ENCODE results near the gene EXOC7. TPM values are rescaled to one million over a fixed set of nuclear protein-coding genes. Genes with fewer than 3 reads are reported as not detected.

EXOC7 gene
- total and polyA plus RNA-seq, 3 experiments from 2014 or later = 69.3 to 109 (median 105) TPM

- peaks cover 56% of the 10 kb centered on the region for H3K36me3 ChIP-seq (ENCODE audit: insufficient read depth, low read length)
- Mint-ChIP-seq H3K27me3 (no peaks in the 10 kb centered on the region), H3K4me1 (peaks cover 7 to 33% (median 23%) of the 10 kb centered on the region in 3 donors), H3K4me3 (no peak overlapping the region), H3K9me3 (no peaks in the 10 kb centered on the region), H3K27ac (peak overlapping the region in 1 of 8 donors; percentile 4), H3K36me3 (peaks cover 16 to 83% (median 25%) of the 10 kb centered on the region in 3 donors)
- H3K4me3 ChIP-seq (ENCODE audit: low read length) = no peak overlapping the region
- ChIA-PET CTCF (interaction anchor here (1.4 kb wide), 1 partner anchor 57 kb away, joined by 4 read pairs; no protein-coding TSS in a partner anchor), POLR2A (no interaction called here)
- no peak for DNase-seq
- no peaks in the 10 kb centered on the region for H3K27me3 ChIP-seq (ENCODE audit: insufficient read depth, low read length, poor library complexity, severe bottlenecking)
- H3K27ac ChIP-seq (ENCODE audit: low read depth, low read length) = no peak overlapping the region
- H3K9me3 ChIP-seq (ENCODE audit: low read length) = no peaks in the 10 kb centered on the region
- H3K4me1 ChIP-seq (ENCODE audit: insufficient read depth, low read length) = no peaks in the 10 kb centered on the region
These were observed 52.0 kb downstream of the EXOC7 start for GRCh38 chr17:76051561-76051960.

- Mint-ChIP-seq H3K36me3 (peaks cover 14 to 83% (median 21%) of the 10 kb centered on the region in 3 donors), H3K4me1 (peaks cover 7 to 33% (median 23%) of the 10 kb centered on the region in 3 donors), H3K27ac (peak overlapping the region in 3 of 8 donors; percentile 14 to 87 (median 42)), H3K27me3 (no peaks in the 10 kb centered on the region), H3K9me3 (no peaks in the 10 kb centered on the region), H3K4me3 (no peak overlapping the region)
- ChIA-PET CTCF (interaction anchor here (1.1 to 1.4 kb wide), 2 partner anchors 37 to 57 kb away, joined by 3 to 4 read pairs; no protein-coding TSS in a partner anchor), POLR2A (no interaction called here)
- no peak for DNase-seq
- Histone ChIP-seq H3K36me3 (ENCODE audit: insufficient read depth, low read length) (peaks cover 55% of the 10 kb centered on the region), H3K4me1 (ENCODE audit: insufficient read depth, low read length) (no peaks in the 10 kb centered on the region), H3K27ac (ENCODE audit: low read depth, low read length) (no peak overlapping the region), H3K4me3 (ENCODE audit: low read length) (no peak overlapping the region), H3K9me3 (ENCODE audit: low read length) (no peaks in the 10 kb centered on the region), H3K27me3 (ENCODE audit: insufficient read depth, low read length, poor library complexity, severe bottlenecking) (no peaks in the 10 kb centered on the region)
These were observed 52.8 kb downstream of the EXOC7 start for GRCh38 chr17:76050538-76051467.

- no peaks in the 10 kb centered on the region for H3K9me3 Mint-ChIP-seq
- H3K9me3 ChIP-seq (ENCODE audit: low read length) = no peaks in the 10 kb centered on the region
- H3K4me1 Mint-ChIP-seq = peaks cover 7 to 33% (median 23%) of the 10 kb centered on the region in 3 donors
- CTCF ChIA-PET = interaction anchor here (1.1 to 1.4 kb wide), 3 partner anchors 14 to 58 kb away, joined by 3 to 6 read pairs (median 4); no protein-coding TSS in a partner anchor
- no peaks in the 10 kb centered on the region for H3K4me1 ChIP-seq (ENCODE audit: insufficient read depth, low read length)
- H3K27me3 Mint-ChIP-seq = no peaks in the 10 kb centered on the region
- no peak for DNase-seq
- peaks cover 63% of the 10 kb centered on the region for H3K36me3 ChIP-seq (ENCODE audit: insufficient read depth, low read length)
- no peak overlapping the region for H3K27ac ChIP-seq (ENCODE audit: low read depth, low read length)
- POLR2A ChIA-PET = no interaction called here
- no peak overlapping the region for H3K4me3 Mint-ChIP-seq
- peaks cover 19 to 86% (median 25%) of the 10 kb centered on the region in 3 donors for H3K36me3 Mint-ChIP-seq
- peak overlapping the region in 3 of 8 donors; percentile 42 to 80 (median 46) for H3K27ac Mint-ChIP-seq
- H3K4me3 ChIP-seq (ENCODE audit: low read length) = no peak overlapping the region
- no peaks in the 10 kb centered on the region for H3K27me3 ChIP-seq (ENCODE audit: insufficient read depth, low read length, poor library complexity, severe bottlenecking)
These were observed 53.6 kb downstream of the EXOC7 start for GRCh38 chr17:76049836-76050537.

GRCh38 chr17:76049239-76049638 is 54.3 kb downstream of the EXOC7 start:
- no peaks in the 10 kb centered on the region for H3K27me3 ChIP-seq (ENCODE audit: insufficient read depth, low read length, poor library complexity, severe bottlenecking)
- no peaks in the 10 kb centered on the region for H3K4me1 ChIP-seq (ENCODE audit: insufficient read depth, low read length)
- no peak overlapping the region for H3K4me3 ChIP-seq (ENCODE audit: low read length)
- POLR2A ChIA-PET = interaction anchor here (0.6 kb wide), 1 partner anchor 69 kb away, joined by 3 read pairs; no protein-coding TSS in a partner anchor
- Mint-ChIP-seq H3K4me3 (no peak overlapping the region), H3K27me3 (no peaks in the 10 kb centered on the region), H3K4me1 (peaks cover 7 to 33% (median 23%) of the 10 kb centered on the region in 3 donors), H3K27ac (peak overlapping the region in 7 of 8 donors; percentile 7 to 89 (median 75)), H3K9me3 (no peaks in the 10 kb centered on the region), H3K36me3 (peaks cover 19 to 90% (median 25%) of the 10 kb centered on the region in 3 donors)
- DNase-seq = no peak
- CTCF ChIA-PET = interaction anchor here (1.0 to 1.2 kb wide), 2 partner anchors 15 to 249 kb away, joined by 3 to 6 read pairs; no protein-coding TSS in a partner anchor
- H3K36me3 ChIP-seq (ENCODE audit: insufficient read depth, low read length) = peaks cover 70% of the 10 kb centered on the region
- no peaks in the 10 kb centered on the region for H3K9me3 ChIP-seq (ENCODE audit: low read length)
- no peak overlapping the region for H3K27ac ChIP-seq (ENCODE audit: low read depth, low read length)

- no peak overlapping the region for H3K27ac ChIP-seq (ENCODE audit: low read depth, low read length)
- peak in 2 of 5 donors; percentile 6 to 38 for DNase-seq
- no peaks in the 10 kb centered on the region for H3K4me1 ChIP-seq (ENCODE audit: insufficient read depth, low read length)
- POLR2A ChIA-PET = interaction anchor here (0.6 kb wide), 1 partner anchor 68 kb away, joined by 3 read pairs; no protein-coding TSS in a partner anchor
- peaks cover 71% of the 10 kb centered on the region for H3K36me3 ChIP-seq (ENCODE audit: insufficient read depth, low read length)
- Mint-ChIP-seq H3K27me3 (no peaks in the 10 kb centered on the region), H3K4me3 (no peak overlapping the region), H3K9me3 (no peaks in the 10 kb centered on the region), H3K27ac (peak overlapping the region in 5 of 8 donors; percentile 60 to 87 (median 78)), H3K36me3 (peaks cover 19 to 90% (median 29%) of the 10 kb centered on the region in 3 donors), H3K4me1 (peaks cover 7 to 29% (median 23%) of the 10 kb centered on the region in 3 donors)
- no peak overlapping the region for H3K4me3 ChIP-seq (ENCODE audit: low read length)
- H3K9me3 ChIP-seq (ENCODE audit: low read length) = no peaks in the 10 kb centered on the region
- CTCF ChIA-PET = interaction anchor here (1.0 to 1.2 kb wide), 2 partner anchors 16 to 250 kb away, joined by 3 to 6 read pairs; no protein-coding TSS in a partner anchor
- H3K27me3 ChIP-seq (ENCODE audit: insufficient read depth, low read length, poor library complexity, severe bottlenecking) = no peaks in the 10 kb centered on the region
These were observed 54.9 kb downstream of the EXOC7 start for GRCh38 chr17:76048711-76049110.

- H3K36me3 Mint-ChIP-seq = peaks cover 19 to 90% (median 26%) of the 10 kb centered on the region in 3 donors
- Histone ChIP-seq H3K4me3 (ENCODE audit: low read length) (no peak overlapping the region), H3K27ac (ENCODE audit: low read depth, low read length) (no peak overlapping the region), H3K9me3 (ENCODE audit: low read length) (no peaks in the 10 kb centered on the region), H3K4me1 (ENCODE audit: insufficient read depth, low read length) (no peaks in the 10 kb centered on the region), H3K27me3 (ENCODE audit: insufficient read depth, low read length, poor library complexity, severe bottlenecking) (no peaks in the 10 kb centered on the region), H3K36me3 (ENCODE audit: insufficient read depth, low read length) (peaks cover 71% of the 10 kb centered on the region)
- peaks cover 7 to 25% (median 23%) of the 10 kb centered on the region in 3 donors for H3K4me1 Mint-ChIP-seq
- no peaks in the 10 kb centered on the region for H3K9me3 Mint-ChIP-seq
- H3K27ac Mint-ChIP-seq = peak overlapping the region in 7 of 8 donors; percentile 1 to 80 (median 54)
- ChIA-PET CTCF (interaction anchor here (0.6 to 1.6 kb wide), 2 partner anchors 34 to 73 kb away, joined by 3 to 4 read pairs; no protein-coding TSS in a partner anchor), POLR2A (no interaction called here)
- H3K27me3 Mint-ChIP-seq = no peaks in the 10 kb centered on the region
- no peak overlapping the region for H3K4me3 Mint-ChIP-seq
- no peak for DNase-seq
These were observed 55.5 kb downstream of the EXOC7 start for GRCh38 chr17:76048025-76048605.

- POLR2A ChIA-PET = interaction anchor here (0.6 kb wide), 1 partner anchor 293 kb away, joined by 3 read pairs; no protein-coding TSS in a partner anchor
- H3K4me3 Mint-ChIP-seq = no peak overlapping the region
- Histone ChIP-seq H3K27me3 (ENCODE audit: insufficient read depth, low read length, poor library complexity, severe bottlenecking) (no peaks in the 10 kb centered on the region), H3K4me3 (ENCODE audit: low read length) (no peak overlapping the region), H3K4me1 (ENCODE audit: insufficient read depth, low read length) (no peaks in the 10 kb centered on the region), H3K36me3 (ENCODE audit: insufficient read depth, low read length) (peaks cover 83% of the 10 kb centered on the region), H3K9me3 (ENCODE audit: low read length) (no peaks in the 10 kb centered on the region), H3K27ac (ENCODE audit: low read depth, low read length) (no peak overlapping the region)
- DNase-seq = no peak
- no peaks in the 10 kb centered on the region for H3K9me3 Mint-ChIP-seq
- no peaks in the 10 kb centered on the region for H3K27me3 Mint-ChIP-seq
- H3K27ac Mint-ChIP-seq = peak overlapping the region in 2 of 8 donors; percentile 48 to 61
- H3K36me3 Mint-ChIP-seq = peaks cover 19 to 92% (median 27%) of the 10 kb centered on the region in 3 donors
- CTCF ChIA-PET = interaction anchor here (1.0 to 1.5 kb wide), 5 partner anchors 13 to 233 kb away, joined by 3 to 5 read pairs (median 3); no protein-coding TSS in a partner anchor
- peaks cover 4 to 22% (median 20%) of the 10 kb centered on the region in 3 donors for H3K4me1 Mint-ChIP-seq
These were observed 57.5 kb downstream of the EXOC7 start for GRCh38 chr17:76046064-76046463.

Data from CD8-positive, alpha-beta memory T cell (primary cell).